Ascending aorta (tissue), 2 donors: ENCODE results near the gene RALGPS1. TPM values are rescaled to one million over a fixed set of nuclear protein-coding genes. Genes with fewer than 3 reads are reported as not detected.

ENCODE experiments used
- DNase-seq, 2 donors: peaks; one replicate each; pipeline ENCODE4 v3.0.0-alpha.2; 2019; ENCODE audit warnings: low spot score in 2 of 2
- H3K27ac ChIP-seq, 2 donors: fragments of 200-600 bp; sonication (generic); one replicate each; pipeline ENCODE4 v1.5.1; 2016 to 2017; ENCODE audit warnings: mild to moderate bottlenecking in 1 of 2
- H3K27me3 ChIP-seq: fragments of 200-600 bp; sonication (generic); one replicate; pipeline ENCODE4 v1.5.1; 2017
- H3K36me3 ChIP-seq, 2 donors: fragments of 200-600 bp; sonication (generic); one replicate each; pipeline ENCODE4 v1.5.1; 2016
- H3K4me1 ChIP-seq, 2 donors: fragments of 200-600 bp; sonication (generic); one replicate each; pipeline ENCODE4 v1.5.1; 2016 to 2017; ENCODE audit warnings: mild to moderate bottlenecking in 1 of 2
- H3K4me3 ChIP-seq, 2 donors: fragments of 200-600 bp; sonication (generic); one replicate each; pipeline ENCODE4 v1.5.1; 2016 to 2017; ENCODE audit warnings: mild to moderate bottlenecking in 1 of 2
- H3K9me3 ChIP-seq, 2 donors: fragments of 200-600 bp; sonication (generic); one replicate each; pipeline ENCODE4 v1.5.1; 2016
- CTCF ChIP-seq, 3 experiments: fragments of 200-600 bp in 2 of 3; fragments of 450-650 bp in 1 of 3; sonication (generic) in 2 of 3; IDR thresholded peaks; one replicate each; pipeline ENCODE4 v1.5.1; 2016 to 2019; ENCODE audit warnings: antibody characterized with exemption in 3 of 3, mild to moderate bottlenecking in 1 of 3, moderate library complexity in 1 of 3
- intact Hi-C: fragments of 100-400 bp; cut with DNase I; formaldehyde crosslinking; loops from one replicate; pipeline ENCODE4 v1.15.1; 2023
- total RNA-seq: library from RNA; depleted of rRNA; stranded (reverse); fragments of >200 nt; gene quantifications from one replicate; pipeline ENCODE4 v1.1.0, GENCODE V29; 2016

RALGPS1 gene
- total RNA-seq, 1 donor from 2014 or later, result 9.8 TPM

DNA sequence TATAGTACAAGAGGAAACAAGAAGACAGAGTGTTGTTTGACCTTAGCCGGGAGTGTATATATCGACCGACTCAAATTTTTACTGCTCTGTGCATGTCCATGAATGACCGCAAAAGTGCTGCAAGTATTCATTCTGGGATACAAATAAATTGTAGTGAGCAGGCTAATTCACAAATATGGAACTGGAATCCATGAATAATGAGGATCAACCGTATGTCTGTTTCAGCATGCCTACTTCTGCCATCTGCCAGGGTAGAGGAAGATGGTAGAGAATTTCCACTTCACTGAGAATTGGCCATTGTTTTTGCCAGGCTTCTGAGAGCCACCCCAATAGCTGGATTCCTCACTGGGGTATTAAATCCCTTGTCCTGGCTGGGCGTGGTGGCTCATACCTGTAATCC lies 8.5 kb upstream of the RALGPS1 start:
- intact Hi-C loops, result no loop called here
- TF ChIP-seq CTCF (IDR thresholded peaks at IDR 0.05), result no peak
- no peak overlapping the region for H3K4me3 ChIP-seq
- no peak overlapping the region for H3K27ac ChIP-seq
- no peak for DNase-seq
- H3K4me1 ChIP-seq, result no peaks in the 10 kb centered on the region
- no peaks in the 10 kb centered on the region for H3K27me3 ChIP-seq
- no peaks in the 10 kb centered on the region for H3K9me3 ChIP-seq
- H3K36me3 ChIP-seq, result no peaks in the 10 kb centered on the region

GRCh38 chr9:126907058-126907457 lies 7.5 kb upstream of the RALGPS1 start:
- Histone ChIP-seq H3K9me3 (no peaks in the 10 kb centered on the region), H3K36me3 (no peaks in the 10 kb centered on the region), H3K27ac (no peak overlapping the region), H3K4me3 (no peak overlapping the region), H3K27me3 (no peaks in the 10 kb centered on the region), H3K4me1 (no peaks in the 10 kb centered on the region)
- intact Hi-C loops, result no loop called here
- no peak for DNase-seq
- TF ChIP-seq CTCF (IDR thresholded peaks at IDR 0.05), result no peak

DNA sequence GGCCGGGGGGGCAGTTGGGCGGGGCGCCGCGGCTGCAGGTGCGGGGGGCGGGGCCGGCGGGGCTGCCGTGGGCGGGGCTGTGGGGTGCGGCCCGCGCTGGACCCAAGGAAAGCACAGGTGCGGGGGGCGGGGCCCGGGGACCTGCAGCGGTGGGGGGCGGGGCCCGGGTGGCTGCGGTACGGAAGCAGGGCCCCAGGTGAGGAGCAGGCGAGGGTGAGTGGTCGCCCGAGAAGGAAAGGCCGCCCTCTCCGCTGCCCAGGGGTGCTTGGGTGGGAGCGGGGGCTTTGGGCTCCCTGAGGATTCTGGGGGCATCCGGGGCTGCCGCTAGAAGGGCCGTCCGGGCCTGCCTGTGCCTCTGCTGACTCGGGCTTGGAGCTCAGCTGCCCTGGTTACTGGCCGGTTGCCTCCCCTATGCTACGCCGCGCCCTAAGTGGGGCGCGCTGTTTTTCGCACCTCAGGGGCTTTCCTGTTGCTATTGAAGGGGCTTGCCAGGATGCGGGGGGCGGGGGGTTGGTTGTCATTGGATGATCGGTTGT lies 767 bp downstream of the RALGPS1 start:
- peak in 1 of 2 donors; percentile 67 for DNase-seq
- Histone ChIP-seq H3K9me3 (no peaks in the 10 kb centered on the region), H3K27me3 (no peaks in the 10 kb centered on the region), H3K27ac (no peak overlapping the region), H3K4me3 (peak overlapping the region; percentile 74 to 77), H3K4me1 (peaks cover 0 to 5% of the 10 kb centered on the region in 2 donors), H3K36me3 (no peaks in the 10 kb centered on the region)
- no peak for TF ChIP-seq CTCF (IDR thresholded peaks at IDR 0.05)
- intact Hi-C loops, result loop anchor here (2.0 kb wide), 1 partner anchor 55 kb away; the partner anchor contains the start of gene ZBTB34

DNA sequence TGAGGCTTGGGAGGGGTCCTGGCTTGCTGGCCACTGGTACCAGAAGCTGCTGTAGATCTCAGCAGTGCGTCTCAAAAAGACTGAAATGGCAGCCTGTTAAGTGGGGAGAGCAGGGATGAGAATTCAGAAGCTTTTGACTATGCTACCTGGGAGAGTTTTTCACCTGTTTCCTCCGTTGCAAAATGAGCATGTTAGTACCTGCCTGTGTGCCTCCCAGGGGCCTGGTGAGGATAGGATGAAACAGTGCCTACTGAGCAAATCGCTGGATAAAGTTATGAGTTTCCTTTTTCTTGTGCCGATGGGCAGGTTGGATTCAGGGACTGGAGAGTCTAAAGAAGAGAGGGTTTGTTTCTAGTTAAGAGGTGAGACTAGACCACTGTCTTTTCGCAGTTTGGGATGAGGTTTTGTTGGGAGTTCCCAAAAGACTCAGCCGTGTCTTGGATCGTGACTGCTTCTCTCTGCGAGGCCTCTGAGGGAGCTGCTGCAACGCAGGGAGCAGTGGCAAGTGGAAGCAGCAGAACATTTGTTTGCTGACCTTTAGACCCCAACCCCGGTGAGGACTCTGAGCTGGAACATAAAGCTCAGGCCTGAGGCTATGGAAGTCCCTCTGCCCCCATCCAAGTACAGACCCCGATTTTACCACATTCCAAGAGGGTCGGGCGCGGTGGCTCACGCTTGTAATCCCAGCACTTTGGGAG lies 1.4 kb downstream of the RALGPS1 start:
- Histone ChIP-seq H3K27me3 (no peaks in the 10 kb centered on the region), H3K36me3 (no peaks in the 10 kb centered on the region), H3K4me1 (peaks cover 0 to 5% of the 10 kb centered on the region in 2 donors), H3K27ac (no peak overlapping the region), H3K9me3 (no peaks in the 10 kb centered on the region), H3K4me3 (no peak overlapping the region)
- TF ChIP-seq CTCF (IDR thresholded peaks at IDR 0.05), result no peak
- intact Hi-C loops, result loop anchor here (2.0 kb wide), 1 partner anchor 55 kb away; the partner anchor contains the start of gene ZBTB34
- DNase-seq, result no peak

DNA sequence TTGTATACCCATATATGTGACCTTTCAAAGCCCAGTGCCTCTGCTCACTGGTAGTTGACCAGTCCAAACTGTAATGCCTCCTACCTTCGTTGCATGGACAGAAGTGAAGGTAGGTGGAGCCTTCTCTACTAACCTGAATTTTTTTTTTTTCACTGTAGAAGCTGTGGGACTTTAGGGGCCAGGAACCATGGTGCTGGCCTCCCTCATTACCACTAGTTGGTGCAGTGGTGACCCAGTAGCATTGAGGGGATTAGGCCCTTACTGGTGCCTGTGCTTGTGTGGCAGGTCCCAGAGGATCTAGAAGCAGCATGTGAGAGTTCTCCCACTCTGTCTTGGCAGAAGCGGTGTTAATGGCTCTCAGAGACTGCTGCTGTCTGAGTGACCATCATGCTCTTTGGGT lies 2.3 kb downstream of the RALGPS1 start:
- H3K4me3 ChIP-seq, result no peak overlapping the region
- H3K9me3 ChIP-seq, result no peaks in the 10 kb centered on the region
- H3K4me1 ChIP-seq, result peaks cover 0 to 5% of the 10 kb centered on the region in 2 donors
- TF ChIP-seq CTCF (IDR thresholded peaks at IDR 0.05), result no peak
- H3K36me3 ChIP-seq, result no peaks in the 10 kb centered on the region
- no peaks in the 10 kb centered on the region for H3K27me3 ChIP-seq
- no peak for DNase-seq
- no peak overlapping the region for H3K27ac ChIP-seq
- intact Hi-C loops, result no loop called here
